M059J (cell line): ENCODE data around the gene WDR17. TPM values are rescaled to one million over a fixed set of nuclear protein-coding genes. Genes with fewer than 3 reads are reported as not detected.
A peak's percentile ranks its signal among the peaks of the same experiment; 100 is the strongest.

Experiments used
- DNase-seq: peaks from one replicate; pipeline ENCODE4 v3.0.0-alpha.2; 2012; ENCODE audit warnings: low read depth
- total RNA-seq: library from RNA; depleted of rRNA; stranded (reverse); fragments of >200 nt; shearing (Covaris generic); gene quantifications from 2 replicates; pipeline ENCODE4 v1.2.3, GENCODE V29; 2014; rRNA removed

The WDR17 gene
- total RNA-seq: 0.86 and 1.1 TPM in 2 replicates

GRCh38 chr4:176065435-176066291 is at the start of gene WDR17:
TSS of gene WDR17 (plus strand) at chr4:176065841. CDS start at chr4:176111581, 45,740 bp downstream.
- peak; percentile 92 for DNase-seq

- DNase-seq: no peak
These were observed 49.0 kb upstream of the WDR17 start for GRCh38 chr4:176016601-176017000.

GRCh38 chr4:176020481-176021085 is 45.1 kb upstream of the WDR17 start:
- DNase-seq: no peak

- DNase-seq: no peak
These were observed 35.2 kb upstream of the WDR17 start for GRCh38 chr4:176030391-176030790.

- peak; percentile 3 for DNase-seq
These were observed 33.7 kb upstream of the WDR17 start for GRCh38 chr4:176031922-176032321.

GRCh38 chr4:176032454-176032853 is 33.2 kb upstream of the WDR17 start:
- DNase-seq: no peak

GRCh38 chr4:176034499-176034898 is 31.1 kb upstream of the WDR17 start:
- peak; percentile 35 for DNase-seq

- no peak for DNase-seq
These were observed 30.7 kb upstream of the WDR17 start for GRCh38 chr4:176034936-176035335.

GRCh38 chr4:176036585-176037205 is 28.9 kb upstream of the WDR17 start:
- no peak for DNase-seq

- DNase-seq: no peak
These were observed 26.9 kb upstream of the WDR17 start for GRCh38 chr4:176038789-176039188.

GRCh38 chr4:176042195-176042594 is 23.4 kb upstream of the WDR17 start:
- no peak for DNase-seq

- no peak for DNase-seq
These were observed 21.6 kb upstream of the WDR17 start for GRCh38 chr4:176043838-176044588.

GRCh38 chr4:176044589-176044951 is 21.1 kb upstream of the WDR17 start:
- DNase-seq: peak; percentile 7

- DNase-seq: no peak
These were observed 17.0 kb upstream of the WDR17 start for GRCh38 chr4:176048631-176049030.

GRCh38 chr4:176052744-176053143 is 12.9 kb upstream of the WDR17 start:
- no peak for DNase-seq

GRCh38 chr4:176053785-176054184 is 11.9 kb upstream of the WDR17 start:
- no peak for DNase-seq

GRCh38 chr4:176054942-176055341 is 10.7 kb upstream of the WDR17 start:
- peak; percentile 7 for DNase-seq

- no peak for DNase-seq
These were observed 1.9 kb upstream of the WDR17 start for GRCh38 chr4:176063718-176064117.

GRCh38 chr4:176064539-176064938 is 1.1 kb upstream of the WDR17 start:
- DNase-seq: no peak

GRCh38 chr4:176066757-176067156 is 1.1 kb downstream of the WDR17 start:
- no peak for DNase-seq

- peak; percentile 5 for DNase-seq
These were observed 11.9 kb downstream of the WDR17 start for GRCh38 chr4:176077561-176077960.

- DNase-seq: no peak
These were observed 19.1 kb downstream of the WDR17 start for GRCh38 chr4:176084769-176085168.
